ENCODE measurements around the gene HELZ. TPM values are rescaled to one million over a fixed set of nuclear protein-coding genes. Genes with fewer than 3 reads are reported as not detected.

HELZ gene
- total RNA-seq, 4 donors from 2014 or later, result 47.3 to 95.4 (median 61.3) TPM

GRCh38 chr17:67265436-67266019 is 20.5 kb upstream of the HELZ start:
- TF ChIP-seq POLR2A (IDR thresholded peaks at IDR 0.05), result no peak
- no peaks in the 10 kb centered on the region for H3K27me3 ChIP-seq
- no peaks in the 10 kb centered on the region for H3K9me3 ChIP-seq
- H3K4me3 ChIP-seq, result no peak overlapping the region
- no peak for DNase-seq (ENCODE audit: low spot score in 2 of 2)
- H3K4me1 ChIP-seq, result peaks cover 0 to 13% (median 2%) of the 10 kb centered on the region in 4 donors
- 83 to 88% methylated on average over 4 of the region's 4 CpGs for WGBS, 2 donors
- H3K36me3 ChIP-seq, result no peaks in the 10 kb centered on the region
- H3K27ac ChIP-seq, result no peak overlapping the region

- TF ChIP-seq POLR2A (IDR thresholded peaks at IDR 0.05) (no peak), EP300 (IDR thresholded peaks at IDR 0.05) (no peak), CTCF (IDR thresholded peaks at IDR 0.05) (no peak)
- H3K27ac ChIP-seq, result no peak overlapping the region
- 49 to 54% methylated on average over 7 of the region's 7 CpGs for WGBS, 2 donors
- no peaks in the 10 kb centered on the region for H3K27me3 ChIP-seq
- peaks cover 0 to 39% (median 11%) of the 10 kb centered on the region in 4 donors for H3K4me1 ChIP-seq
- H3K4me3 ChIP-seq, result no peak overlapping the region
- no peaks in the 10 kb centered on the region for H3K9me3 ChIP-seq
- DNase-seq (ENCODE audit: low spot score in 2 of 2), result no peak
- H3K36me3 ChIP-seq, result no peaks in the 10 kb centered on the region
These were observed 17.6 kb upstream of the HELZ start for GRCh38 chr17:67262435-67263117.

DNA sequence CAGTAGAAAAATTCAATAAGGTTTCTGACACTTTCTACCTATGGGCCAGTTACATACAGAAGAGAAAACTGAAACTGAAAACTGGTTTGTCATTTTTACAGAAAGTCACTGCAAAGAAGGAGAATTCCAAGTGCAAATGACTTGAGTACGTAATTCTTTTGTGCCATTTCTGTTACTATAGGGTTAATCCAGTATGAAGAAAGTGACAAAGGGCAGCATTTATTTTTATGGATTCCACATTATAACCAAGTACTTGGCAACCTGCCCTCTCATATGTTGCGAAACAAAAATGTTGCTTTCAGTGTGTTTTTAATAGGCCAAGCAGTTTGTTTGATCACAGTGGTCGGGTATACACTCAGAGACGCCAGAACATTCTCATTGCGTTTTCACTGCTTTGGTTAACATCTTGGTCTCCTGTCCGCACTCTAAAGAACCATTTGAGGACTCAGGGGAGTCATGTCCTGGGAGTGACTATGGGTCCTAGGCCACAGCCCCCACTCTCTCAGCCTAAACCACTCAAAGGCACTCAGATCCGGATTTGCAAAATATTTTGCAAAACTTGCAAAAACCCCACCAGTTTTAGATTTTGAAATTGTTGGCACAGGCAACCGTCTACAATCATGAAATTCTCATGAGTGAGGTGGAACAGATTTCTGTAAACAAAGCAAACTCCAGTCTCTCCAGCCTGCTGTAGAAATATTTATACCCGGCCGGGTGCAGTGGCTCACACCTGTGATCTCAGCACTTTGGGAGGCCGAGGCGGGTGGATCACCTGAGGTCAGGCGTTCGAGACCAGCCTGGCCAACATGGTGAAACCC is 15.4 kb upstream of the HELZ start:
- peak in 1 of 2 donors; percentile 94 for DNase-seq (ENCODE audit: low spot score in 2 of 2)

GRCh38 chr17:67258821-67259468 is 13.9 kb upstream of the HELZ start:
- peak overlapping the region in 3 of 4 donors; percentile 7 to 88 (median 81) for H3K27ac ChIP-seq
- WGBS, 2 donors, result 80 to 82% methylated on average over 11 of the region's 11 CpGs
- no peaks in the 10 kb centered on the region for H3K36me3 ChIP-seq
- H3K4me1 ChIP-seq, result peaks cover 0 to 46% (median 11%) of the 10 kb centered on the region in 4 donors
- TF ChIP-seq EP300 (IDR thresholded peaks at IDR 0.05) (peak in 1 of 2 donors; percentile 22), POLR2A (IDR thresholded peaks at IDR 0.05) (no peak)
- H3K27me3 ChIP-seq, result no peaks in the 10 kb centered on the region
- H3K4me3 ChIP-seq, result no peak overlapping the region
- DNase-seq (ENCODE audit: low spot score in 2 of 2), result no peak
- H3K9me3 ChIP-seq, result peaks cover 0 to 4% (median 0%) of the 10 kb centered on the region in 4 donors

More for the DNA sequence above, 15.4 kb upstream of the HELZ start:
- WGBS, 2 donors, result 24 to 29% methylated on average over 14 of the region's 14 CpGs
- Histone ChIP-seq H3K4me1 (peaks cover 0 to 46% (median 11%) of the 10 kb centered on the region in 4 donors), H3K4me3 (peak overlapping the region in 3 of 4 donors; percentile 7 to 25 (median 16)), H3K27ac (peak overlapping the region in 3 of 4 donors; percentile 14 to 88 (median 81)), H3K36me3 (no peaks in the 10 kb centered on the region), H3K27me3 (no peaks in the 10 kb centered on the region), H3K9me3 (peaks cover 0 to 4% (median 0%) of the 10 kb centered on the region in 4 donors)
- peak in 1 of 2 donors; percentile 14 for TF ChIP-seq POLR2A (IDR thresholded peaks at IDR 0.05)
- no peak for TF ChIP-seq CTCF (IDR thresholded peaks at IDR 0.05)
- TF ChIP-seq EP300 (IDR thresholded peaks at IDR 0.05), result peak in 1 of 2 donors; percentile 80

DNA sequence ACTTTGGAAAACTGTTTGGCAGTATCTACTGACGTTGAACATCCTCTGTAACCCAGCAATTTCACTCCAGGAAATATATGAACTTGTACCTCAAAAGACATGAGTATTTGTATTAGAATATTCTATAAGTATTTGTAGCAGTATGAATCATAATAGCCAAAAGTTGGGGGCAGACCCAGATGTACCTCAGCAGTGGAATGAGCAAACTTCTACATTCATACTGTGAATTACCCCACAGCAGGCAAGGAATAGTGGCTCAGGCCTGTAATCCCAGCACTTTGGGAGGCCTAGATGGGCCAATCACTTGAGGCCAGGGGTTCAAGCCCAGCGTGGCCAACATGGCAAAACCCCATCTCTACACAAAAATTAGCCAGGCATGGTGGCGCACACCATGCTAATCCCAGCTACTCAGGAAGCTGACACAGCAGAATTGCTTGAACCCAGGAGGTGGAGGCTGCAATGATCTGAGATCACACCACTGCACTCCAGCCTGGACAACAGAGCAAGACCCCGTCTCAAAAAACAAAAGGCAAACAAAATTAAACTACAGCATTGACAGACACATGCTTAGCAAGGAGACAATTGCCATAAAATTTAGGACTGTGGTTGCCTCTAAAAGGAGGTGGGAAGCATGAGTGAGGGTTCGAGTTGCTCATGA is 11.2 kb upstream of the HELZ start:
- Histone ChIP-seq H3K9me3 (peaks cover 0 to 4% (median 0%) of the 10 kb centered on the region in 4 donors), H3K4me3 (no peak overlapping the region), H3K27me3 (no peaks in the 10 kb centered on the region), H3K27ac (peak overlapping the region in 1 of 4 donors; percentile 11), H3K36me3 (no peaks in the 10 kb centered on the region), H3K4me1 (peaks cover 0 to 38% (median 11%) of the 10 kb centered on the region in 4 donors)
- TF ChIP-seq CTCF (IDR thresholded peaks at IDR 0.05) (no peak), EP300 (IDR thresholded peaks at IDR 0.05) (no peak), POLR2A (IDR thresholded peaks at IDR 0.05) (no peak)
- 96% methylated on average over 5 of the region's 5 CpGs for WGBS, 2 donors
- no peak for DNase-seq (ENCODE audit: low spot score in 2 of 2)
